SK-N-SH (cell line): ENCODE results near the gene TFAP2E. TPM values are rescaled to one million over a fixed set of nuclear protein-coding genes. Genes with fewer than 3 reads are reported as not detected.

Source experiments
- CTCF ChIA-PET: fragments of 300-600, 350-600 bp; formaldehyde crosslinking; extraction: SDS; loops from one replicate; lab custom pipeline; 2021; lab: Yijun Ruan, JAX
- POLR2A ChIA-PET: fragments of 350-600 bp; sonication (Branson Sonifier 250); formaldehyde crosslinking; extraction: SDS; loops from one replicate; lab custom pipeline; 2020; ENCODE audit warnings: antibody characterized with exemption, inconsistent platforms; lab: Yijun Ruan, JAX
- DNase-seq: peaks from one replicate; pipeline ENCODE4 v3.0.0; 2012
- H2AFZ ChIP-seq: fragments of 200-600 bp; sonication (generic); 2 replicates; pipeline ENCODE4 v1.8.1; 2016; ENCODE audit warnings: antibody characterized with exemption, mild to moderate bottlenecking, low read depth
- H3F3A ChIP-seq: fragments of 200-600 bp; sonication (generic); replicated peaks from 2 replicates; pipeline ENCODE3; 2016; ENCODE audit warnings: antibody characterized with exemption, mild to moderate bottlenecking; ENCODE audit not compliant: insufficient read depth
- H3K27ac ChIP-seq, 2 experiments: fragments of 200-500 bp in 1 of 2; fragments of 200-600 bp in 1 of 2; sonication (Bioruptor generic) in 1 of 2; sonication (generic), shearing (Covaris generic) in 1 of 2; 2 replicates each; pipeline versions ENCODE4 v1.5.1 to v1.6.1; 2014 to 2016; ENCODE audit warnings: low read depth in 2 of 2, inconsistent platforms in 1 of 2, low read length in 1 of 2, mild to moderate bottlenecking in 1 of 2, mixed read lengths in 1 of 2
- H3K27me3 ChIP-seq: fragments of 200-600 bp; sonication (generic), shearing (Covaris generic); 2 replicates; pipeline ENCODE4 v1.6.1; 2016; ENCODE audit warnings: mixed run types; ENCODE audit not compliant: insufficient read depth
- H3K36me3 ChIP-seq, 2 experiments: fragments of 200-500 bp in 1 of 2; fragments of 200-600 bp in 1 of 2; sonication (Bioruptor generic) in 1 of 2; sonication (generic) in 1 of 2; replicated peaks in 1 of 2; 2 replicates each; pipeline versions ENCODE3 to v1.5.1; 2014 to 2016; ENCODE audit warnings: low read length in 1 of 2, mild to moderate bottlenecking in 1 of 2; ENCODE audit not compliant: insufficient read depth in 2 of 2, control insufficient read depth in 1 of 2
- H3K4me1 ChIP-seq, 2 experiments: fragments of 200-500 bp in 1 of 2; fragments of 200-600 bp in 1 of 2; sonication (Bioruptor generic) in 1 of 2; sonication (generic), shearing (Covaris generic) in 1 of 2; 2 replicates each; pipeline versions ENCODE4 v1.5.1 to v1.6.1; 2014 to 2016; ENCODE audit warnings: low read depth in 1 of 2, low read length in 1 of 2, mixed run types in 1 of 2; ENCODE audit not compliant: insufficient read depth in 2 of 2, control insufficient read depth in 1 of 2
- H3K4me2 ChIP-seq: fragments of 200-600 bp; sonication (generic), shearing (Covaris generic); 2 replicates; pipeline ENCODE4 v1.6.1; 2017; ENCODE audit warnings: mixed run types
- H3K4me3 ChIP-seq, 2 experiments: fragments of 200-500 bp in 1 of 2; fragments of 200-600 bp in 1 of 2; sonication (Bioruptor generic) in 1 of 2; sonication (generic), shearing (Covaris generic) in 1 of 2; 2 replicates each; pipeline versions ENCODE4 v1.5.1 to v1.8.1; 2014 to 2016; ENCODE audit warnings: low read depth in 2 of 2, inconsistent platforms in 1 of 2, low read length in 1 of 2, mild to moderate bottlenecking in 1 of 2, mixed read lengths in 1 of 2, moderate library complexity in 1 of 2
- H3K79me2 ChIP-seq: fragments of 200-600 bp; sonication (generic); 2 replicates; pipeline ENCODE4 v1.8.1; 2017; ENCODE audit warnings: mild to moderate bottlenecking; ENCODE audit not compliant: insufficient read depth
- H3K9ac ChIP-seq: fragments of 200-600 bp; sonication (generic); 2 replicates; pipeline ENCODE4 v1.6.1; 2017; ENCODE audit warnings: mixed run types
- H3K9me2 ChIP-seq: fragments of 200-600 bp; sonication (generic); 2 replicates; pipeline ENCODE4 v1.6.1; 2017; ENCODE audit warnings: mixed run types
- H3K9me3 ChIP-seq: fragments of 200-600 bp; sonication (generic); 2 replicates; pipeline ENCODE4 v1.6.1; 2017; ENCODE audit warnings: mixed run types, mild to moderate bottlenecking, moderate library complexity
- H4K20me1 ChIP-seq: fragments of 200-600 bp; sonication (generic); 2 replicates; pipeline ENCODE4 v1.6.1; 2017; ENCODE audit warnings: mild to moderate bottlenecking, mixed run types; ENCODE audit not compliant: insufficient read depth
- EZH2phosphoT487 ChIP-seq: fragments of 200-600 bp; sonication (generic); IDR thresholded peaks from 2 replicates; pipeline ENCODE4 v1.6.1; 2017; ENCODE audit warnings: low read depth, mixed run types, mild to moderate bottlenecking, antibody characterized with exemption, moderate library complexity, borderline replicate concordance
- FOXM1 ChIP-seq: IDR thresholded peaks from 2 replicates; pipeline ENCODE4 v1.4.0; 2012; ENCODE audit warnings: low read depth, mild to moderate bottlenecking
- GABPA ChIP-seq: IDR thresholded peaks from 2 replicates; pipeline ENCODE4 v1.4.0; 2012; ENCODE audit warnings: low read depth, mild to moderate bottlenecking
- IRF3 ChIP-seq: fragments of 150-350 bp; IDR thresholded peaks from 2 replicates; pipeline ENCODE4 v1.6.1; 2016; ENCODE audit warnings: mild to moderate bottlenecking, low read depth, low read length
- MAX ChIP-seq: IDR thresholded peaks from 2 replicates; pipeline ENCODE4 v1.4.0; 2012; ENCODE audit warnings: low read depth
- MXI1 ChIP-seq: IDR thresholded peaks from 2 replicates; pipeline ENCODE4 v1.6.1; 2012; ENCODE audit warnings: mild to moderate bottlenecking, low read depth, low read length, improper control_type of control experiment
- NRF1 ChIP-seq: IDR thresholded peaks from 2 replicates; pipeline ENCODE4 v1.6.1; 2012; ENCODE audit warnings: low read depth, mild to moderate bottlenecking, low read length
- REST ChIP-seq: IDR thresholded peaks from 2 replicates; pipeline ENCODE4 v1.6.1; 2012; ENCODE audit warnings: mild to moderate bottlenecking, low read depth, low read length, moderate library complexity
- RXRA ChIP-seq: IDR thresholded peaks from 2 replicates; pipeline ENCODE4 v1.4.0; 2012; ENCODE audit warnings: low read depth, mild to moderate bottlenecking, borderline replicate concordance
- SIN3A ChIP-seq: IDR thresholded peaks from 2 replicates; pipeline ENCODE4 v1.6.1; 2012; ENCODE audit warnings: low read depth, mild to moderate bottlenecking, low read length, moderate library complexity, borderline replicate concordance
- SMC3 ChIP-seq: IDR thresholded peaks from 2 replicates; pipeline ENCODE4 v1.6.1; 2012; ENCODE audit warnings: low read depth, low read length, improper control_type of control experiment
- TAF1 ChIP-seq: IDR thresholded peaks from 2 replicates; pipeline ENCODE4 v1.6.1; 2012; ENCODE audit warnings: low read depth, mild to moderate bottlenecking, low read length, moderate library complexity, borderline replicate concordance
- TCF12 ChIP-seq: IDR thresholded peaks from 2 replicates; pipeline ENCODE4 v1.4.0; 2012
- USF2 ChIP-seq: fragments of 150-350 bp; IDR thresholded peaks from 2 replicates; pipeline ENCODE4 v1.6.1; 2017; ENCODE audit warnings: antibody characterized with exemption, low read length, low read depth, borderline replicate concordance
- ZBTB33 ChIP-seq: IDR thresholded peaks from 2 replicates; pipeline ENCODE4 v1.4.0; 2012; ENCODE audit warnings: low read depth, borderline replicate concordance
- WGBS: methylation state at CpG from one replicate; pipeline ENCODE4 v1.1.6; 2017; ENCODE audit warnings: low lambda C conversion rate; 5-methylcytosine and 5-hydroxymethylcytosine counted together
- polyA plus RNA-seq, 3 experiments: library from polyadenylated mRNA; depleted of rRNA; stranded (reverse); fragments of >200 nt; gene quantifications; 2 replicates each; pipeline ENCODE4 v1.2.3, GENCODE V29; 2012

TFAP2E gene
- polyA plus RNA-seq, 1 of the 3 experiments (the other 2 are of a cell fraction), result 0.59 TPM

- Histone ChIP-seq H3K27me3 (no peaks in the 10 kb centered on the region), H3K4me3 (no peak overlapping the region), H3K79me2 (peaks cover 25% of the 10 kb centered on the region), H3K9me3 (no peaks in the 10 kb centered on the region), H3K4me1 (peaks cover 4 to 21% of the 10 kb centered on the region in 2 experiments; a peak in 2 of 4 replicates), H3K36me3 (peaks cover 0 to 40% of the 10 kb centered on the region in 2 experiments), H3K9me2 (no peaks in the 10 kb centered on the region), H3K4me2 (no peak overlapping the region), H2AFZ (no peak overlapping the region), H3F3A (peaks cover 4% of the 10 kb centered on the region), H3K9ac (no peak overlapping the region), H4K20me1 (no peaks in the 10 kb centered on the region), H3K27ac (no peak overlapping the region)
- WGBS, result 81% methylated on average over 29 of the region's 44 CpGs
- no peak for DNase-seq
- TF ChIP-seq TCF12 (no peak), EZH2phosphoT487 (no peak), MAX (no peak), MXI1 (no peak), TAF1 (no peak), SIN3A (no peak), FOXM1 (no peak), USF2 (no peak), SMC3 (no peak), RXRA (no peak), NRF1 (no peak), REST (no peak), ZBTB33 (no peak), IRF3 (no peak), GABPA (no peak)
- ChIA-PET CTCF (interaction anchor here (3.7 to 8.2 kb wide), 3 partner anchors 8 to 166 kb away, joined by 17 to 81 read pairs (median 20); no protein-coding TSS in a partner anchor), POLR2A (interaction anchor here (1.3 kb wide), 1 partner anchor 109 kb away, joined by 6 read pairs; no protein-coding TSS in a partner anchor)
Measured at GRCh38 chr1:35560256-35561225, 12.6 kb upstream of the TFAP2E start.
